Kidney capillary endothelial cell (primary cell): Measurements from ENCODE around the gene P2RX3.
"Not testable (repeated sequence)": the region's sequence is repeated elsewhere in the genome, so short reads cannot be mapped to it uniquely, and the experiment has no call there.

ENCODE experiments used
- DNase-seq: peaks from one replicate; pipeline ENCODE4 v3.0.0-alpha.2; 2018; ENCODE audit warnings: low spot score

The P2RX3 gene

DNA sequence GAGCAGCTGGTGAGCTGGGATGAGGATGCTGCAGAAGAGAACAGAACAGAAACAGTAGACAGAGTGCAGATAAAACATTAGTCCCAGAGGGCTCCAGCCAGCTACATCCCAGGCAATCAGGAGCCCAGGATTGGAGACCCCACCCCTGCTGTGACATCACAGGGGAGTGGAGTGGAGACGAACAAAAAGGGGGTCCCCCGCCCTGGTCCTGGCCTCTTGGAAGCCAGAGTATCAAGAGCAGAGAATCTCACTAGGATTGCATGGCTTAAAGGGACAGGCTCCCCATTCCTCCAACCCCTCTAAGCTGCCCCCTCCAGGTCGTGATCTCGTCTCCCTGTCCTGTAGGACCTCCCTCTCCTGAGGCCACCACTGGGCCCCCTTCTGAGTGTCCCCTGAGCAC, at the start of gene P2RX3:
Gene P2RX3 (plus strand): TSS at position 211 of the 400 bp plus-strand sequence. CDS start 199 bp downstream, outside the sequence.
- DNase-seq, result no peak

GRCh38 chr11:57288771-57289579, 49.2 kb upstream of the P2RX3 start:
- peak; percentile 96 for DNase-seq

GRCh38 chr11:57290288-57290687, 47.9 kb upstream of the P2RX3 start:
- DNase-seq, result peak; percentile 55

- no peak for DNase-seq
Observed at GRCh38 chr11:57294225-57295131, 43.7 kb upstream of the P2RX3 start.

GRCh38 chr11:57296205-57296604, 41.9 kb upstream of the P2RX3 start:
- DNase-seq, result not testable (repeated sequence)

DNA sequence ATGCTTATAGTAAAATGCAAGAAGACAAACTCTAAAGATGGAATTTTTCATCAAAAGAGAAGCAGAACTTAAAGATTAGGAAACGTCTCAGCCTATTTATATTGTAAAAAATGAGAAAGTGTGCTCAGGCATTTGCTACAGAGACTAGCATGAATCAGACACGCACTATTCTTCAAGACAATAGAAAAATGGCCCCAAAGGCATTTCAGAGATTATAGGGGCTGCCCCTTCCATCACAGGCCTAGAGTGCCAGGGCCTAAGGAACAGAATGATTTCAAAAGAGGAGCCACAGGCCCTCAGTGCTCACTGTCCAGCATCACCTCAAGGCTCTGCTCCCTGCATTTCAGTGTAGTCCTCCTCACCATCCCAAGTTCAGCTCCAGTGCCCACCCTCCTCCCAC, 40.9 kb upstream of the P2RX3 start:
- no peak for DNase-seq

DNA sequence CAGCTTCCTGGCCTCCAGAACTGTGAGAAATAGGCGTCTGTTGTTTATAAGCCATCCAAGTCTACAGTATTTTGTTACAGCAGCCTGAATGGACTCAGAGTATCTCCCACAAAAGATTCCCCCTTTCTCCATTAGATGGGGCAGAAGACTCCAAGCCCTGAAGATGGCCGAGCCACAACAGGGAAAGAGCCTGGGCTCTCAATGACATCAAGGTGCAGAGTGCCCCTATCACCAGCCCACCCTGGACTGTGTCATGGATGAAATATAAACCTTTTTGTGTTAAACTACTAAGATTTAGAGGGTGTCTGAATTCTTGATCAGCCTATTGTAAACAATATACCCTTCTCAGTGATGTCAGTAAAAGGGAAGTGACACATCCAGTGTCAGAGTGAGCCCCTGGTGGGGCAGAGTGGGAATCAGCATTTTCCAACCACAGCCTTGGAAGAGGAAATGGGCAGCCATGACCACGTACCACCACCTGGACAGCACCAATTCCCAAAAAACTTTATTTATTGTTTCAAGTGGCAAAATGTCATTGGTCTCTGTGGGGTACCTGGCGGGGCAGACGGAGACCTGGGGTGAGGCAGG, 38.9 kb upstream of the P2RX3 start:
- DNase-seq, result no peak

DNA sequence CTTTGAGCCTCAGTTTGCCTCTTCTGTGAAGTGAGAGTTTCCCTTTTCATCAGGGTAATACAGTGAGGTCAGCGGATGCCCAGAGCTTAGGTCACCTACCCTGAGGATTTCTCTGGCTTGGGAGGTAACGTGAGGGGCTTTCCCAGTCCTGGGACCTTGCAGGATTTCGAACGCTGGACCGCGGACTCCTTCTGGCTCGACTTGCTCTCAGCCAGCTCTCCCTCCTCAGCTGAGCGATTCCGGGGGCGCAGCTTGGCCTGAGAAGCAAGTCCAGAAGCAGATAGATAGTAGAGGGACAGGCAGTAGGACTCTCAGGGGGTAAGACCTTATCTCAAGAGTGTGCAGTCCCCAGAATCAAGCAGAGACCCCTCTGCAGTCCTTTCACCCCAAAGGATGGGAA, 37.4 kb upstream of the P2RX3 start:
- no peak for DNase-seq

DNA sequence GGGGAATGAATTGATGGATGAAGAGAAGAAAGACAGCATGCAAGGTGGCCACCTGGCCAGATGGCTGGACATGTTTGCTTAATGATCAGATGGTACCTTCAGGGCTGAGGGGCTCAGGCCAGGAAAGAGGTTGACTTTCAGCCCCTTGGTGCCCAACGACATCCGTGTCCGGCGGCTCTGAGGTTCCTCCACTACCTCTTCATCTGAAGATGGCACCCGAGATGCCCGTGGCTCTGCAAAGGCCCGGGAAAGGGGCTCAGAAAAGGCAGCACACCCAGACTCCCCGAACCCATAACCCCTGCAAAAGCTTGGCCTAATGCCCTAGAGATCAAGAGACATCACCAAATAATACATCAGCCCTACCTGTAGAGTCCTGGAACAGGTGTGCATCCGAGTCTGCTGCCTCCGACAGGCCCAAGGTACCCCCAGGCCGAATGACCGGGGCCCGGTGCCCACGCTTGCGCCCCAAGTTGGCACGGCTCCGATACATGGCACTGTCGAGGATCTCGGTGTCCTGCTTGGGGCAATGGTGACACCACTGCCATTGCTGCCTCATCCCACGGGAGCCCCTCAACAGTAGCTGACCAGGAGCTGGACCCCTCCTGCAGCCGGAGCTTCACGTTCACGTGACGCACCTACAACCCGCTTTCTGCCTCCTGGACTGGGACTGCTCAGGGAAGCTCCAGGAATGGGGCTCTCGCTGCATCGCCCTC, 36.3 kb upstream of the P2RX3 start:
- DNase-seq, result no peak

DNA sequence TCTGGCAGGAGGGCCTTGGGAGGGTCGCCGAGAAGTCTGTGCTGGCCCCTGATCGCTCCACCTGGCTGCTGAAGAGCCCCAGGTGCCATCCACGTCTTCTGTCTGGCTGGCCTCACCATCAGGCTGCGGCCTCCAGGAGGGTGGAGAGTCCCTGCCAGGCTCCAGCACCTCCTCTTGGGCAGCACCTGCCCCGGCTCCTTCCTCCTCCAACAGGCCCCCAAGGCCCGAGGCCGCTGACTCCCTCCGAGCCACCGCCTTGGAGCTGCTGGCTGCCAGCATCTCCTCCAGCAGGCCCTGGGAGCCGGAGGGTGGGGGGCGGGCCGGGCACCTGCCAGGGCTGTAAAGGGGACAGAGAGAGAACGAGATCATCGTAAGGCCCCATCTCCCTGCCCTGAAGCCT, 35.7 kb upstream of the P2RX3 start:
- no peak for DNase-seq

DNA sequence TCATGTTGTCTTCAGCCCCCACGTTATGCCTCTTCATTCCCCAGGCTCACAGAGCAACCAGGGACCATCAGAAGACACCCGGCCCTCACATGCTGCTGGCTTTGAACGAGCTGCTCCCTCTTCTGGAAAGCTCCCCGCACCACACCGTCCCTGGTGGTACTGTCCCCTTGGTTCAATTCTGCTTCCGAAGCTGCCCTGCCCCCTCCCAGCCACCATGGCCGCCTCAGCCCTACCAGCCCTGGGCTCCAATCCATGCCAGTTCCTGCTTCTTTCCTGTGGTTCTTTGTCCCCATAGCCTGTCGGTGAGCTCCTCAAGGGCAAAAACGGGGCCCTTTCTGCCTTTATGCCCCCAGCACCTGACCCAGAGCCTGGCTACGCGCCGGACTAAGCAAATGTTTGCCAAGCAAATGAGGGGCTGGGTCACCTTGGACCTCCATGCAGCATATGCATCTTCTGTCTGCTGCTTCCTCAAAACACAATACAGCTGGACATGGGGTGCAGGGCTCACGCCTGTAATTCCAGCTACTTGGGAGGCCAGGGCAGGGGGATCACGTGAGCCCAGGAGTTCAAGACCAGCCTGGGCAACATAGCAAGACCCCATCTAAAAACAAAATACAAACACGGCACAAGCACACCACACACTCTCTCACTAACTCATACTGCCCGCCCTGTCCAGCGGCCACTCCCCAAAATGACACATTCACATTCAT, 34.7 kb upstream of the P2RX3 start:
- DNase-seq, result no peak

DNA sequence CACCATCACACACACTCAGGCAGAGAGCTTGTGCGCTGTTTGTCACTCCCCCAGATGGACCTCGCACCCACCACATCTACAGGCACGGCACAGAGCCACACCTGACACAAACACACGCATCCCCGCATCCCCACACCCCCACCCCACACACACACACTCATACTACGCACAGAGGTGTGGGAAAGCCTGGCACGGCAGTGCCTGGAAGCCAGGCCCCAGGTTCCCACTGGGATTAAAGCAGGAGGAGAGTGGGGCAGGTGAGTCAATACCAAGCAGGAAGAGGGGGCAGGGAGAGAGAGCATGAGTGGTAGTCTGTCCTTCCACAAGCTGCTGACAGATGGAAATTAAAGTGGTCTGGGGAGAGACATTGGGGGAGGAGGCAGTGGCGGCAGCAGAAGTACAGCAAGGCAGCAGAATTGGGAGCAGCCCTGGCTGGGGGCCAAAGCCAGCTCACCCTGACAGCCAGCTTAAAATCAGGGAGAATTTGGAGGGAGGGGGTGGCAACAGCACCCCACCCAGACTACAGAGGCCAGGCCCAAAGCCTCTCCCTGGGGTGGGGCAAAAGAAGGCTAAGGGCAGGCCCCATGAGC, 34.1 kb upstream of the P2RX3 start:
- DNase-seq, result no peak

DNA sequence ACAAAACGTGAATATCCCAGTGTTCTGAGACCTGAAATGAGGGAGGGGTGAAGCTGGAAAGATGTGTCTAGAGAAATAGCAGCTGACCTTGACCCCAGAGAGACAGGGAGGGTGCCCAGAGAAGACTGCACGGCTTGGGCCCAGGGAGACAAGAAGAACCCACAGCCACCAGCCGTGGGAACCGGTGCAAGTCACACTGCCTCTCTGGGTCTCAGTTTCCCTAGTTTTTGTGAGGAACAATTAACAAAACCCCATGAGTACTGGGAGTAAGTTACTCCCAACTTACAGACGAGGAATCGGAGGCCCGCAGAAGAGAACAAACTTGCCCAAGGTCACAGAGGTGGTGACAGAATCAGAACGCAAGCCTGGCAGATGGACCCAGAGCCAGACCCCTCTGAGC, 32.6 kb upstream of the P2RX3 start:
- no peak for DNase-seq

DNA sequence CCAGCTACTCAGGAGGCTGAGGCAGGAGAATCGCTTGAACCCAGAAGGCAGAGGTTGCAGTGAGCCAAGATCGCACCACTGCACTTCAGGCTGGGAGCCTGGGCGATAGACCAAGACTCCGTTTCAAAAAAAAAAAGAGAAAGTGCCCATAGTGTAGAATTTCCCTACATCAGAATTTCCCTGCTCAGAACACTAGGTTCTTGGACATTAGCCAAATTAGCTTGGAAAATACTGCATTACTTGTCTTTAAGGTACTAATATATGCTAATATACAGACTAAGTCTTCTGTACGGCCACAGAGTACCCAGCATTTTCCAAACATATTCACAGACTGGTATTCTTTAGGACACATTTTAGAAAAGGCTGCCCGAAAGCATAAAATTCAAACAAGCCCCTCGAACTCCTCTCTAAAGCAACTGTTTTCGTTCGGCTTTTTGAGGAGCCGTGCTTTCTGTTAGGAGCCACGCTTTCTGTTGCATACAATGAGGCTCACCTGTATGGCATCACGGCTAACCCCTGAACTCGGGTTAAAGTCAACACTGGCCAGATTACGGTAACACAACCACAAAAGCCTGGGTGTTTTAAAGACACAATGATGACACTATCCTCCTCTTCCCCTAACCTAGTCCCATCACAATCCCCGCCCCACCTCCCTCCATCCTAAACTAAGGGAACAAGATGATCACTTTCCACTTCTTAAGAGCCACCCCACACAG, 31.8 kb upstream of the P2RX3 start:
- DNase-seq, result no peak

- no peak for DNase-seq
Observed at GRCh38 chr11:57306940-57307565, 31.1 kb upstream of the P2RX3 start.

- DNase-seq, result no peak
Observed at GRCh38 chr11:57307666-57308270, 30.4 kb upstream of the P2RX3 start.

DNA sequence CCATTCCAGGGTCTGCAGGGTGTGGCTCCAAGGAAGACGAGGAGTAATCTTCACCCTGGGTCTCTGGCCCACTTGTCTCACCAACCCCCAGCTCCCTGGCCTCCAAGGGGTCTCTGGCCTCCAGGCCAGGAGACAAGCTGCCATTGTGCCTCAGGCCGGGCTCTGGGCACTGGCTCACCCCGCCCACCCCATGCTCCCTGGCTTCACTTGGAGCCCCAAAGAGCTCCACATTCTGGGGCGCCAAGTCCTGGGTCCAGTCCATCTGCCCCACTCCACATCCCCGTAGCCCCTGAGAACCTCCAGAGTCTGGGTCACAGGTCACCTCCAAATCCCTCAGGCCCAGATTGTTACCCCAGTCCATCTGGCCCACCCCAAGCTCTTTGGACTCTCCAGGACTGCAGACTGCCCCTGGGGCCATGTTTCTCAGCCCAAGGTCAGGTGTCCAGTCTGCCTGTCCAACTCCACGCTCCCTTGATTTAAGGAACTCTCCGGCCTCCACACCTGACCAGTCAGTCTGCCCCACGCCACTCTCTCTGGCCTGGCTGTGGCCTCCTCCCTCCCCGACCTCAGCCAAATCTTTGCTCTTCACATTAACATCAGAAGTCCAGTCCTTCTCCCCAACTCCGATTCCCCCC, 29.6 kb upstream of the P2RX3 start:
- no peak for DNase-seq

- DNase-seq, result no peak
Observed at GRCh38 chr11:57309106-57310059, 28.8 kb upstream of the P2RX3 start.
